Measurements from ENCODE around the gene MICAL3.
"Not testable (repeated sequence)": the region's sequence is repeated elsewhere in the genome, so short reads cannot be mapped to it uniquely, and the experiment has no call there.

Gene MICAL3

DNA sequence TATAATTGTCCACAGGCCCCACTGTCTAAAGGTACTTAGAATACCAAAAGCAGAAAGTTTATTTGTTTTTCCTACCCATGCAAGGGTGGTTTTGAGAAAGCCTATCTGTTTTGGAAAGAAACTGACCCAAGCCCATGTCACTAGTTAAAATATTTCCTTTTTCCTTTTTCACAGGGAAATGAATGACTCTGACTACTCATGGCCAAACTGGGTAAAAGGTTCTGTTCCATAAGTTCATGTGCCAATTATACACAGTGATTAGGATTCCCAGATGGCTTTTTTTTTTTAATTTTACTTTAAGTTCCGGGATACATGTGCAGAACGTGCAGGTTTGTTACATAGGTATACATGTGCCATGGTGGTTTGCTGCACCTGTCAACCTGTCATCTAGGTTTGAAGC is 31.4 kb downstream of the MICAL3 start:
- not testable (repeated sequence) for DNase-seq

GRCh38 chr22:17991992-17992391 is 32.4 kb downstream of the MICAL3 start:
- DNase-seq, result not testable (repeated sequence)

GRCh38 chr22:17990942-17991341 is 33.4 kb downstream of the MICAL3 start:
- DNase-seq, result no peak

DNA sequence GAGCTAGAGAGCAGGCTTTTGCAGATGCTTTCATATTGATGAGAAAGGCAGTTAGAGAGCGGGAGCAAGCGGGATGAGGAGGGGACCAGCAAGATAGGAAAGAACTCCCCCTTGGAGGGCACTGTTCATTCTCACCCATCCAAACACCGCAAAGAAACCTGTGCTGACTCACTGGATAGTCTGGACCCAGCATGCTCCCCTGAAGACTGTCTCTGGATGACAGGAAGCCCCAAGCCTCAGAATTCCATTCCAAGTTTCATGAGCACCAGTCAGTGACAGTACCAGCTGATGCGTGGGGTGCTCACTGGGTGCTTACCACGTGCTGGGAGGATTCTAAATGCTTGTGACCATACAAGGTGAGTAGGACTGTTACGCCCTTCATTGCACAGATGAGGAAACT is 34.2 kb downstream of the MICAL3 start:
- no peak for DNase-seq

- DNase-seq, result no peak
Measured at GRCh38 chr22:17988800-17989513, 35.4 kb downstream of the MICAL3 start.

DNA sequence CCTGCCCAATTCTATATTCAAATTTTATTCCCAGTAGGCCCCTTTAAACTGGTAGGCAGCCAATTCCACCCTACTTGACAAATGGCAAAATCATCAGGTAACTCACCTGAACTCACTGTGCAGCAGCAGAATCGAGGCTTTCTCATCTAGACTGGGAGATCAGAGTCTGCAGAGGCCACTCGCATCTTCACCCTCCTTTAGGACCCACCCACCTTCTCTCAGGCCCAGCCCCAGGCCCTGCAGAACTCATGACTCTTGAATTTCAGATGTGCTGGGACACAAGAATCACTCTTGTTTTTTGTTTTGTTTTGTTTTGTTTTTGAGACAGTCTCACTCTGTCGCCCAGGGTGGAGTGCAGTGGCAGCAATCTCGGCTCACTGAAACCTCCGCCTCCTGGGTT is 38.8 kb downstream of the MICAL3 start:
- no peak for DNase-seq

DNA sequence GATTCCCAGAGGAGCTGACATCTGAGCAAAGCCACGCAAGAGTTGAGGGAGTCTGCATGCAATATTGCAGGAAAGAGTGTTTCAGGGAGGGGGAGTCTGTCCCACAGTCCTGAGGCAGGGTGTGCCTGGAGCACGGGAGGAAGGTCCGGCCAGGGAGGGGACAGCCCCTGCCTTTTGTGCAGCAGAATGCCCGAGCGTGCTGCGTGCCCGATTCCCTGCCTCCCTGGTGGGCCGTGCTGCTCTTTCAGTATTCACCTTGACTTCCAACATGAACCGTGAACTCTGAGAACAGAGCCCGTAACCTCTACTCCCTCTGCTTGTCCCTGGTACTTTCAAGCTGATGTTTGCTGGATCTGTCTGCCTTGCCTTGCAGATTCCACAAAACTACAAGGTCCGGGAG is 39.3 kb downstream of the MICAL3 start:
- not testable (repeated sequence) for DNase-seq

GRCh38 chr22:17984114-17984513 is 40.2 kb downstream of the MICAL3 start:
- no peak for DNase-seq

DNA sequence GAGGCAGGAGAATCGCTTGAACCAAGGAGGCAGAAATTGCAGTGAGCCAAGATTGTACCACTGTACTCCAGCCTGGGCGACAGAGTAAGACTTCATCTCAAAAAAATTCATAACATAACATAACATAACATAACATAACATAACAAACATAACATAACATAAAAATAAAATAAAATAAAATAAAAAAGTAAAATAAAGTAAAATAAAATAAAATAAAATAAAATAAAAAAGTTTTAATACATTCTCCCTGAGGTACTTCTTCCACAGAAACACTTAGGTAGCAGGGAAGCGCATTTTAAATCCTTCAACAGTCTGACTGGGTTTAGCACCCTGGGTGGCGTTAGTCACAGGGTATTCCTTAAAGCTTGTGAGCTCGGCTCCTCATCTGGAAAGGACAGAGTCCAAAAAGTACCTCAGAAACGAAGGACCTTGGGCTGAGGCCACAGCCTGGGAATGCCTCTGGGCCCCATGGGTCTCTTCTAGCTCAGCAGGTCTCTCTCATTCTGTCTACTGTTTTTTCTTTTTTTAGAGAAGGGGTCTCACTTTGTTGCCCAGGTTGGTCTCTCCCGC is 41.7 kb downstream of the MICAL3 start:
- DNase-seq, result no peak

DNA sequence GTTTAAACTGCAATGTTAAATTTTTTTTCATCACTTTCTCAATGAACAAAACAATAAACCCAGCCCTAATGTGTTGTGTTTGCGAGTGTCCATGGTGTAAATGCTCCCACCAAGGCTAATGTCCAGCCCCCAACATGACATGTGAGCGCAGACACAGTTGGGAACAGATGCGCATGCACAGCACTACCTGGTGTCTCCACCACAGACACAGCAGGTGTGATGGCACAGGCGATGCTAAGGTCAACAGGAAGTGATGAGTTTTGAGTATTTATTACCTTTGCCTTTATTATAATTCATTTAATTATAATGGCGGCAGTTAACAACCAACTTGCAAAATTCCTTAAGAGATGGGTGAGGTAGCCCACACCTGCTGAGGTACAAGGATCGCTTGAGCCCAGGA is 42.9 kb downstream of the MICAL3 start:
- no peak for DNase-seq

- DNase-seq, result peak; percentile 70
Measured at GRCh38 chr22:17980638-17981051, 43.7 kb downstream of the MICAL3 start.

DNA sequence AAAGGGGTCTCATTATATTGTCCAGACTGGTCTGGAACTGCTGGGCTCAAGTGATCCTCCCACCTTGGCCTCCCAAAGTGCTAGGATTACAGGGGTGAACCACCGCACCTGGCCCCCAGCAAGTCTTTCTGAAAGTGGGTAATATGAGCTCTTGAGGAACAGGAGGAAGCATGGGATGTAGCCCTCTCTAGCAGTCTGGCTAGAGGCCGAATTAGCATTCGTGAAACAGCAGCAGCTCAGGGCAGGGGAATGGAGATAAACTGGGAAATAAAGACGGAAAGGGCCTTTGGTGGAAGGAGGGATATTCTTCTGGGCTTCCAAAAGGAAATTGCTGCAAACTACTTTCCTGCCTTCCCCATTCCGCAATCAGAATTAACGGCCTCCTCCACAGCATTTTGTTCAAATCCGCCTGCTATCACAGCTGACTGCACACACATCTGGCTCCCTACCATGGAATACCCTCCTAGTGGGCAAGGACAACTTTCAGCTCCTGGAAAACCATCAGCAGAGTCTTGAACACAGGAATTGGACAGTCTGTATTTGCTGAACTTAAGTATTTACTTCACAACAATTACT is 44.3 kb downstream of the MICAL3 start:
- no peak for DNase-seq

GRCh38 chr22:17978027-17978426 is 46.3 kb downstream of the MICAL3 start:
- DNase-seq, result no peak

DNA sequence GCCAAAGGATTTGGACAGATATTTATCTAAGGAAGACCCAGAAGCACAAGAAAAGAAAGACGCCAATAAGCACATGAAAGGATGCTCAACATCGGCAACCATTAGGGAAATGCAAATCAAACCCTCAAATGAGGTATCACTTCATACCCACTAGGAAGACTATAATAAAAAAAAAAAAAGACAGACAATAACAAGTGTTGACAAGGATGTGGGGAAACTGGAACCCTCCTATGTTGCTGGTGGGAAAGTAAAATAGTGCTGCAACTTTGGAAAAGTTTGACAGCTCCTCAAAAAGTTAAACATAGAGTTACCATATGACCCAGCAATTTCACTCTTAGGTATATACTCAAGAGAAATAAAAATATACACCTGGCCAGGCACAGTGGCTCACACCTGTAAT is 47.0 kb downstream of the MICAL3 start:
- DNase-seq, result no peak

DNA sequence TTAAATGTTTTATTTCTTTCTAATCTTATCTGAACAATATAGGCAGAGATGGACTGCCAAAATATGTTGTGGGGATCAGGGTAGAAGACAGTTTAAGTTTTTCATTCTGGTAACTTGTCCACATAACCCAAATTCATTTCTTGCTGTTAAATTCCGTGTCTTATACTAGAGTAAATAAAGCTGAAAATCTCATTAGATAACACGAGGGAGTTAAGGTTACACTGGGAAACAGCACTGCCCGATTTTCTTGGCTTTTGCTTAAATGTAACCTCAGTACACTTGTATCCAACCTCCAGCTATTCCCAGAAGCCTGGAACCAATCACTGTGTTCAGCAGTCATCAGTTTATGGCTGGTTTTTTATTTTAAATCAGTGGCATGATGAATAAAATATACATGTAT is 48.2 kb downstream of the MICAL3 start:
- DNase-seq, result no peak

DNA sequence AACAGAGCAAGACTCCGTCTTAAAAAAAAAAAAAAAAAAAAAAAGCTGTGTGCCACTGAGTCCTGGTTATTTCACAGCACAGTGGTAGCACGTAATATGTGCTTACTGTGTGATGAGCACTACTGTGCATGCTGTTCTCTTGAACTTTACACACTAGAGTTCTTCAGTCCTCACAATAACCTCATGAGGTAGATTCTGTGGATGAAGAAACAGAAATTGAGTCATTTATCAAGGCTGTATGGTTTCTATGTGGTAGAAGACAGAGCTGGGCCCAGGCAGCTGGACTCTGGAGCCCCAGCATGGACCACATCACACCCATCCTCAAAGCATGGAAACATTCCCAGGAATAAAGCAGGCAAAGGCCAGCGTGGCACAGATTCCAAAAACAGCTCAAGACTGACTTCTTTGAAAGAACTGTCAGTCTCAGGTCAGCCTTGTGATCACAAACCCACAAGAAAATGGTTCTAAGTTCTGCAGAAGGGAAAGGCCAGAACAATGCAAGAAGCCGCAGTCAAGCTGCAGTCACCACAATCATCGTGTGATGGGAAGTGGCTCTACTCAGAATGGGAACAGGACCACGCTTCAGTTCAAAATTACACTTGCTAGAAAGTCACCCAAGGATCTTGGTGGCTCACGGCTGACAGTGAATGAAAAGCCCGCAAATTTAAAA is 49.5 kb downstream of the MICAL3 start:
- peak; percentile 60 for DNase-seq

- DNase-seq, result no peak
Measured at GRCh38 chr22:17974087-17974486, 50.3 kb downstream of the MICAL3 start.

DNA sequence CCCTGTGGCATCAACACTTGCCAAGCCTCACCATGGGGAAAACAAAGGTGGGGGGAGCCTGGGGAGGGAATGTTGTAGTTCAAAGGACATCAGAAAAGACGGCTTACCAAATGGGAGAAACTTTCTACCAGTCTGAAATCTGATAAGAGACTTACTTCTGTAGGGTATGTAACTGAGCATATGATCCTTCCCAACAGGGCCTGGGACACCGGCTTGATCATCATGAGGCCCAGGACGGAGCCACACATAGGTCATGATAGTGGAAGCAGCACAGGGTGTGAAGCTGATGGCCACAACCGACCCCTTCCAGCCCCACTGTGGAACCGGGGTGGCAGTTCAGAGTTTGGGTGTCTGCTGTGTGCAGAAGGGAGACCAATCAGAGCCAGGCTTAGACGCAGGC is 51.1 kb downstream of the MICAL3 start:
- DNase-seq, result no peak

- DNase-seq, result no peak
Measured at GRCh38 chr22:17972385-17973191, 51.8 kb downstream of the MICAL3 start.

GRCh38 chr22:17971711-17972110 is 52.6 kb downstream of the MICAL3 start:
- DNase-seq, result no peak

DNA sequence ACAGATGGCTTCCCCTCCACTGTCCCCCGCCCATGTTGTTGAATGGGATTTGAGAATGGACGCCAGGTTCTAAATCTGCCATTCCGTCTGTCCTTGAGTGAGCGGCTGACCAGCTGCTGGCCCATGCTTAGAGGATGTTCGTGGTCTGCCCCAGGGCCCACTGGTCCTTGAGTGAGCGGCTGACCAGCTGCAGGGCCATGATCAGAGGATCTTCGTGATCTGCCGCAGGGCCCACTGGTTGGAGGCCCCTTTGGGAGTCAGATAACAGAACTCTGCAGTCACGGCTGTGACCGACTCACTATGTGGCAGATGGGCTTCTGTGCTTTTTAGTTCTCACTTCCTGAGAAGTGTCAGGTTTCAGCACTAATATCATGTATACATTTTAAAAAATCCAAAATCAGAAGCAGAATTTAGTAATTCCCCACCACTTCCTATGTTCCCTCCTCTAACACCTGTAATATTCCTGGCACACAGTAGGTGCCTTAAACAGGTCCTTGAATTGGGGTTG is 54.1 kb downstream of the MICAL3 start:
- DNase-seq, result no peak

- no peak for DNase-seq
Measured at GRCh38 chr22:17969701-17970113, 54.7 kb downstream of the MICAL3 start.

GRCh38 chr22:17968126-17968525 is 56.2 kb downstream of the MICAL3 start:
- no peak for DNase-seq

Data from femur (tissue), 1 donor.